OCI-LY3 (cell line): ENCODE data around the gene OMP.

ENCODE experiments used
- EZH2phosphoT487 ChIP-seq: fragments of 200-600 bp; shearing (Covaris generic); IDR thresholded peaks from 2 replicates; pipeline ENCODE4 v1.6.1; 2018; ENCODE audit warnings: antibody characterized with exemption, mixed run types, low read depth
- TF ChIP-seq, protein P1 (sequence below): fragments of 200-600, 300-600 bp; sonication (generic); IDR thresholded peaks from 2 replicates; pipeline ENCODE4 v1.5.1; 2014; ENCODE audit warnings: antibody characterized with exemption, low read length, low read depth

DNA sequence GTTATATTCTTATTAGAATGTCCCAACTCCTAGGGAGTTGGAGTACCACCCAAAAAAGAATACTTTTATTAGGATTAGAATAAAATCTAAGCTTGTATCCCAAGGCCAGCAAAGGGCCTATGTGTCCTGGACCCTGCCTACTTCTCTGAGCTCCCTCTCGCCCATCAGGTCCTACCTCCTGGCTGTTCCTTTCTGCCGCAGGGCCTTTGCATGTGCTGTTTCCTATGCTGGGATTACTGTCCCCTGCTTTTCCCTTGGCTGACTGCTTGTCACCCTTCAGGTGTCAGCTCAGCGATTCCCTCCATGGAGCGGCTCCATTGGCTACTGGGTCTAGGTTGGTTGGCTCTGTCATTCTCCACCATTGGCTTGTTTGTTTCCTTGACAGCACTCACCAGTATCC lies 38.8 kb downstream of the OMP start:
- TF ChIP-seq, protein P1, sequence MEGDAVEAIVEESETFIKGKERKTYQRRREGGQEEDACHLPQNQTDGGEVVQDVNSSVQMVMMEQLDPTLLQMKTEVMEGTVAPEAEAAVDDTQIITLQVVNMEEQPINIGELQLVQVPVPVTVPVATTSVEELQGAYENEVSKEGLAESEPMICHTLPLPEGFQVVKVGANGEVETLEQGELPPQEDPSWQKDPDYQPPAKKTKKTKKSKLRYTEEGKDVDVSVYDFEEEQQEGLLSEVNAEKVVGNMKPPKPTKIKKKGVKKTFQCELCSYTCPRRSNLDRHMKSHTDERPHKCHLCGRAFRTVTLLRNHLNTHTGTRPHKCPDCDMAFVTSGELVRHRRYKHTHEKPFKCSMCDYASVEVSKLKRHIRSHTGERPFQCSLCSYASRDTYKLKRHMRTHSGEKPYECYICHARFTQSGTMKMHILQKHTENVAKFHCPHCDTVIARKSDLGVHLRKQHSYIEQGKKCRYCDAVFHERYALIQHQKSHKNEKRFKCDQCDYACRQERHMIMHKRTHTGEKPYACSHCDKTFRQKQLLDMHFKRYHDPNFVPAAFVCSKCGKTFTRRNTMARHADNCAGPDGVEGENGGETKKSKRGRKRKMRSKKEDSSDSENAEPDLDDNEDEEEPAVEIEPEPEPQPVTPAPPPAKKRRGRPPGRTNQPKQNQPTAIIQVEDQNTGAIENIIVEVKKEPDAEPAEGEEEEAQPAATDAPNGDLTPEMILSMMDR: no peak
- no peak for TF ChIP-seq EZH2phosphoT487
